ENCODE data around the gene PCSK6. TPM values are rescaled to one million over a fixed set of nuclear protein-coding genes. Genes with fewer than 3 reads are reported as not detected.

PCSK6 gene
- polyA plus RNA-seq, 1 donor from 2014 or later = 1.1 TPM

GRCh38 chr15:101318147-101318819 lies 171.2 kb downstream of the PCSK6 start:
- TF ChIP-seq POLR2AphosphoS5 (IDR thresholded peaks at IDR 0.05) (no peak), EZH2 (IDR thresholded peaks at IDR 0.05; ENCODE audit: borderline replicate concordance, insufficient read depth, low read length, poor library complexity, severe bottlenecking) (no peak), SMC3 (conservative IDR thresholded peaks at IDR 0.05; ENCODE audit: poor library complexity) (no peak), MXI1 (conservative IDR thresholded peaks at IDR 0.05; ENCODE audit: poor library complexity, severe bottlenecking) (no peak), REST (IDR thresholded peaks at IDR 0.05; ENCODE audit: borderline replicate concordance) (no peak), CTCF (IDR thresholded peaks at IDR 0.05; ENCODE audit: poor library complexity, severe bottlenecking) (no peak), TAF1 (IDR thresholded peaks at IDR 0.05; ENCODE audit: low read depth) (no peak), EP300 (conservative IDR thresholded peaks at IDR 0.05; ENCODE audit: poor library complexity, severe bottlenecking) (no peak), RAD21 (conservative IDR thresholded peaks at IDR 0.05) (no peak)
- Histone ChIP-seq H3K79me2 (replicated peaks; ENCODE audit: insufficient read depth, low read length) (no peaks in the 10 kb centered on the region), H3K9me3 (ENCODE audit: low read length) (no peaks in the 10 kb centered on the region), H2AFZ (ENCODE audit: low read depth, low read length) (no peak overlapping the region), H4K20me1 (ENCODE audit: insufficient read depth) (no peaks in the 10 kb centered on the region), H3K9ac (ENCODE audit: low read length) (no peak overlapping the region), H3K4me2 (ENCODE audit: low read length) (no peak overlapping the region), H3K4me3 (ENCODE audit: low read length) (no peak overlapping the region), H3F3A (ENCODE audit: insufficient read depth, low read length, poor library complexity, severe bottlenecking) (no peaks in the 10 kb centered on the region), H3K27ac (ENCODE audit: low read length) (no peak overlapping the region), H3K27me3 (ENCODE audit: insufficient read depth, low read depth, low read length) (no peaks in the 10 kb centered on the region), H3K36me3 (ENCODE audit: insufficient read depth, low read length) (no peaks in the 10 kb centered on the region), H3K9me2 (ENCODE audit: insufficient read depth, low read length) (no peaks in the 10 kb centered on the region)

GRCh38 chr15:101317336-101317872 lies 172.1 kb downstream of the PCSK6 start:
- TF ChIP-seq REST (IDR thresholded peaks at IDR 0.05; ENCODE audit: borderline replicate concordance) = no peak
- no peak for TF ChIP-seq EP300 (conservative IDR thresholded peaks at IDR 0.05; ENCODE audit: poor library complexity, severe bottlenecking)
- no peak for TF ChIP-seq RAD21 (conservative IDR thresholded peaks at IDR 0.05)
- TF ChIP-seq POLR2AphosphoS5 (IDR thresholded peaks at IDR 0.05) = no peak
- no peak for TF ChIP-seq SMC3 (conservative IDR thresholded peaks at IDR 0.05; ENCODE audit: poor library complexity)
- TF ChIP-seq MXI1 (conservative IDR thresholded peaks at IDR 0.05; ENCODE audit: poor library complexity, severe bottlenecking) = no peak
- no peak for TF ChIP-seq TAF1 (IDR thresholded peaks at IDR 0.05; ENCODE audit: low read depth)
- no peak for TF ChIP-seq CTCF (IDR thresholded peaks at IDR 0.05; ENCODE audit: poor library complexity, severe bottlenecking)
- no peak for TF ChIP-seq EZH2 (IDR thresholded peaks at IDR 0.05; ENCODE audit: borderline replicate concordance, insufficient read depth, low read length, poor library complexity, severe bottlenecking)
- Histone ChIP-seq H3K79me2 (replicated peaks; ENCODE audit: insufficient read depth, low read length) (no peaks in the 10 kb centered on the region), H4K20me1 (ENCODE audit: insufficient read depth) (no peaks in the 10 kb centered on the region), H3K9me2 (ENCODE audit: insufficient read depth, low read length) (no peaks in the 10 kb centered on the region), H3K9me3 (ENCODE audit: low read length) (no peaks in the 10 kb centered on the region), H3K4me3 (ENCODE audit: low read length) (no peak overlapping the region), H3K27me3 (ENCODE audit: insufficient read depth, low read depth, low read length) (no peaks in the 10 kb centered on the region), H3F3A (ENCODE audit: insufficient read depth, low read length, poor library complexity, severe bottlenecking) (no peaks in the 10 kb centered on the region), H3K27ac (ENCODE audit: low read length) (no peak overlapping the region), H3K9ac (ENCODE audit: low read length) (no peak overlapping the region), H2AFZ (ENCODE audit: low read depth, low read length) (no peak overlapping the region), H3K36me3 (ENCODE audit: insufficient read depth, low read length) (no peaks in the 10 kb centered on the region), H3K4me2 (ENCODE audit: low read length) (no peak overlapping the region)

Measured in neural cell (in vitro differentiated cells).